Omental fat pad (tissue), 4 donors: ENCODE measurements around the gene SLC2A10. TPM values are rescaled to one million over a fixed set of nuclear protein-coding genes. Genes with fewer than 3 reads are reported as not detected.

ENCODE experiments used
- ATAC-seq: fragments of 150-250 bp; one replicate; pipeline ENCODE4 v1.9.1; 2016; ENCODE audit warnings: mild to moderate bottlenecking, moderate library complexity; ENCODE audit not compliant: low FRiP score
- DNase-seq: peaks from one replicate; pipeline ENCODE4 v3.0.0-alpha.2; 2019; ENCODE audit warnings: low spot score
- CTCF ChIP-seq, 3 donors: fragments of 450-650 bp; IDR thresholded peaks; one replicate each; pipeline ENCODE4 v1.5.1; 2016 to 2017; ENCODE audit warnings: antibody characterized with exemption in 3 of 3, mild to moderate bottlenecking in 3 of 3, moderate library complexity in 2 of 3
- total RNA-seq, 4 donors: library from RNA; depleted of rRNA; stranded (reverse); fragments of >200 nt; gene quantifications; one replicate each; pipeline ENCODE4 v1.1.0, GENCODE V29; 2016

The SLC2A10 gene
- total RNA-seq, 4 donors from 2014 or later = 5.8 to 28.5 (median 18.7) TPM

- no peak for DNase-seq
- no peak for TF ChIP-seq CTCF (IDR thresholded peaks at IDR 0.05)
- no peak for ATAC-seq
These were observed 19.0 kb upstream of the SLC2A10 start for GRCh38 chr20:46690219-46691106.

DNA sequence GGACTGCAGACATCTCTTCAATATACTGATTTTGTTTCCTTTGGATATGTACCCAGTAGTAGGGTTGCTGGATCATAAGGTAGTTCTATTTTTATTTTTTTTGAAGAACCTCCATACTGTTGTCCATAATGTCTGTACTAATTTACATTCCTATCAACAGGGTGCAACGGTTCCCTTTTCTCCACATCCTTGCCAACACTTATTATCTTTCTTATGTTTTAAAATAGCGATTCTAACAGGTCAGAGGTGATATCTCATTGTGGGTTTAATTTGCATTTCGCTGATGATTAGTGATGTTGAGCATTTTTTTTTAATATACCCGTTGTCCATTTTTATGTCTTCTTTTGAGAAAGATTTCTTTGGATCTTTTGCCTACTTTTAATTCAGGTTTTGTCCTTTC is 18.3 kb upstream of the SLC2A10 start:
- ATAC-seq (no peak), DNase-seq (no peak)
- TF ChIP-seq CTCF (IDR thresholded peaks at IDR 0.05) = no peak

DNA sequence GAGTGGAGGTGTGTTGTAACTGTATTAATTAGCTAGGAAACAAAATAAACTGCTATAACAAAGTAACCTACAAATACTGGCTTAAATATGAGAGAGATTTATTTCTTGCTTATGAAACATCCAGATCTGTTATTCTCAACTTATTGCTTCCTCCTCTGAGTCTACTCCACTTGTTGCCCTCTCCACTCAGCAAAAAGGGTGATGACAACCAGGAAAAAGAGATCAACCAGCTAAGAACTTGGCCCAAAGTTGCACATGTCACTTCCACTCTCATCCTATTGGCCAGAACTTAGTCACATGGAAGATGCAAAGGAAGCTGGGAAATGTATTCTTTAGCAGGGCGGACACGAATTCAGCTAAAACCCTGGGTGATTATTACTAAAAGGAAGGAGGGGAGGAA is 15.0 kb upstream of the SLC2A10 start:
- no peak for TF ChIP-seq CTCF (IDR thresholded peaks at IDR 0.05)
- no peak for DNase-seq
- no peak for ATAC-seq

DNA sequence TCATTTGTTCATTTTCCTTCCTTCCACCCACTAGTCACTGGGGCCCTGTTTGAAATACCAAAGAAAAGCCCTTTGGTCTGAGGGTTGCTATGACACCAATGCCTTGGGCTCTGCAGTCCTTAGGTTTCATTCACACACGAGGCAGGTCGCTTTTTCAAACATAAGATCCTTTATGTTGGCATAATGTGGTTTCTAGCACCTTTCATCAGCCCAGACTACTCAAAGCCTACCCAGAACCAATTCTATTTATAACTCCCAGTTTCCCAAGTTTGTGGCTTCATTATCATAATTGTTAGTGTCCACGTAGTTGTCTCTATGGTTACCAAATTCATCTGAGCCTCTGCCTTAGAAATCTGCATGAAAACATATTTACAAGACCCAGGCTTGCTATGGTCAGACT is 13.6 kb upstream of the SLC2A10 start:
- no peak for TF ChIP-seq CTCF (IDR thresholded peaks at IDR 0.05)
- ATAC-seq = no peak
- DNase-seq = no peak

- TF ChIP-seq CTCF (IDR thresholded peaks at IDR 0.05) = no peak
- ATAC-seq (no peak), DNase-seq (no peak)
These were observed 12.6 kb upstream of the SLC2A10 start for GRCh38 chr20:46696791-46697279.

- no peak for TF ChIP-seq CTCF (IDR thresholded peaks at IDR 0.05)
- DNase-seq (no peak), ATAC-seq (no peak)
These were observed 10.7 kb upstream of the SLC2A10 start for GRCh38 chr20:46698788-46699187.
